A673 (cell line): ENCODE results near the gene JAKMIP1.

Source experiments
- EZH2 ChIP-seq: fragments of 200-600 bp; sonication (generic); IDR thresholded peaks from 2 replicates; pipeline ENCODE4 v1.6.1; 2017; ENCODE audit warnings: borderline replicate concordance, low read depth, mild to moderate bottlenecking, mixed read lengths, antibody characterized with exemption, low read length; ENCODE audit not compliant: poor library complexity, severe bottlenecking
- TF ChIP-seq, protein P1 (sequence below): fragments of 300-800, 200-600 bp; sonication (generic); conservative IDR thresholded peaks from 2 replicates; pipeline ENCODE4 v1.5.1; 2017; ENCODE audit warnings: low read depth, mild to moderate bottlenecking, antibody characterized with exemption, low read length, moderate library complexity, mixed read lengths

DNA sequence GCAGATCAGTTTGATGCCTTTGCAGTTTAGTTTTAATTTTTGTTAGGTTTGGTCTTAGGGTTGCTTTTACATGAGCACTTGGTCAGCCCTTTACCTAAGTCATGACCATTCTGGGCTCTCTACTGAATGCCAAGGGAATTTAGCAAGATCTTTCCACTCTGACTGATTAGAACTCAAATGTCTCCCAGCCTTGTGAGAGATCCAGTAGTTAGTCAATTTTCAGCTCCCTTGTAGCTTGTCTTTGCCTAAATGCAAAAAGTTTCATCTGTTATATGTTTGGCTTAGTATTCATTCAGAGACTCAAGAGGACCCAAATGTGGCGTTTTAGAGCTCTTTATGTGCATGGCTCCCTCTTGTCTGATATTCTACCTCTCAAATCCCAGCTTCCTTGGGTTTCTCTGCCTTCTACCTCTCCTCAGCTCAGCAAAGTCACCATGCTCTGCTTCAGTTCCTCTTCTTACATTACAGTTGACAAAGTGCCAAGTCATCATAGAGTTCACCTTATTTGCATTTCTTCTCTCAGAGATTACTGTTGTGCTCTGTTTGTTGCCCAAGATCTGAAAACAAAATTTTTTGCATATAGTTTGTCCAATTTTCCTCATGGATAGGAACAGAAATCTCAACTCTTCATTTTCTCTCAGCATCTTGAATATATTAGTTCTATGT lies 17.5 kb upstream of the JAKMIP1 start:
- TF ChIP-seq, protein P1, sequence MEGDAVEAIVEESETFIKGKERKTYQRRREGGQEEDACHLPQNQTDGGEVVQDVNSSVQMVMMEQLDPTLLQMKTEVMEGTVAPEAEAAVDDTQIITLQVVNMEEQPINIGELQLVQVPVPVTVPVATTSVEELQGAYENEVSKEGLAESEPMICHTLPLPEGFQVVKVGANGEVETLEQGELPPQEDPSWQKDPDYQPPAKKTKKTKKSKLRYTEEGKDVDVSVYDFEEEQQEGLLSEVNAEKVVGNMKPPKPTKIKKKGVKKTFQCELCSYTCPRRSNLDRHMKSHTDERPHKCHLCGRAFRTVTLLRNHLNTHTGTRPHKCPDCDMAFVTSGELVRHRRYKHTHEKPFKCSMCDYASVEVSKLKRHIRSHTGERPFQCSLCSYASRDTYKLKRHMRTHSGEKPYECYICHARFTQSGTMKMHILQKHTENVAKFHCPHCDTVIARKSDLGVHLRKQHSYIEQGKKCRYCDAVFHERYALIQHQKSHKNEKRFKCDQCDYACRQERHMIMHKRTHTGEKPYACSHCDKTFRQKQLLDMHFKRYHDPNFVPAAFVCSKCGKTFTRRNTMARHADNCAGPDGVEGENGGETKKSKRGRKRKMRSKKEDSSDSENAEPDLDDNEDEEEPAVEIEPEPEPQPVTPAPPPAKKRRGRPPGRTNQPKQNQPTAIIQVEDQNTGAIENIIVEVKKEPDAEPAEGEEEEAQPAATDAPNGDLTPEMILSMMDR: no peak
- no peak for TF ChIP-seq EZH2
